IMR-90 (cell line): ENCODE measurements around the gene ASF1A.

Experiments used
- CTCF ChIP-seq: conservative IDR thresholded peaks from 2 replicates; pipeline ENCODE4 v1.5.1; 2012; ENCODE audit warnings: mild to moderate bottlenecking, low read depth, low read length, improper control_type of control experiment
- MAZ ChIP-seq: IDR thresholded peaks from 2 replicates; pipeline ENCODE4 v1.6.1; 2012; ENCODE audit warnings: low read depth, mild to moderate bottlenecking, low read length, improper control_type of control experiment, moderate library complexity, borderline replicate concordance
- MXI1 ChIP-seq: IDR thresholded peaks from 2 replicates; pipeline ENCODE4 v1.6.1; 2012; ENCODE audit warnings: low read depth, mild to moderate bottlenecking, low read length, moderate library complexity, borderline replicate concordance
- POLR2A ChIP-seq: IDR thresholded peaks from 2 replicates; pipeline ENCODE4 v1.6.1; 2012; ENCODE audit warnings: mild to moderate bottlenecking, low read depth, low read length
- RAD21 ChIP-seq: IDR thresholded peaks from 2 replicates; pipeline ENCODE4 v1.6.1; 2012; ENCODE audit warnings: low read length, improper control_type of control experiment
- RFX5 ChIP-seq: IDR thresholded peaks from 2 replicates; pipeline ENCODE4 v1.8.0; 2012; ENCODE audit warnings: low read depth, mild to moderate bottlenecking, low read length, moderate library complexity
- USF2 ChIP-seq: fragments of 150-350 bp; IDR thresholded peaks from 2 replicates; pipeline ENCODE4 v1.6.1; 2017; ENCODE audit warnings: mild to moderate bottlenecking, antibody characterized with exemption, low read length, low read depth

- no peak for TF ChIP-seq CTCF
- no peak for TF ChIP-seq USF2
- no peak for TF ChIP-seq RFX5
- no peak for TF ChIP-seq RAD21
- no peak for TF ChIP-seq MAZ
- TF ChIP-seq POLR2A, result no peak
- TF ChIP-seq MXI1, result no peak
Observed at GRCh38 chr6:118895859-118896258, 1.9 kb downstream of the ASF1A start.
